OCI-LY3 (cell line): ENCODE data around the gene ZEB1.

Source experiments
- H2AFZ ChIP-seq: fragments of 200-600, 300-600 bp; shearing (Covaris generic); 2 replicates; pipeline ENCODE4 v1.6.0; 2014; ENCODE audit warnings: antibody characterized with exemption, low read depth, low read length
- H3K27ac ChIP-seq: fragments of 200-600, 300-600 bp; sonication (generic); 2 replicates; pipeline ENCODE4 v1.5.1; 2014; ENCODE audit warnings: mild to moderate bottlenecking, low read length, moderate library complexity, mixed read lengths
- H3K27me3 ChIP-seq: fragments of 200-600, 300-600 bp; sonication (generic); 2 replicates; pipeline ENCODE4 v1.6.1; 2014; ENCODE audit warnings: low read depth, low read length, mixed read lengths
- H3K36me3 ChIP-seq: fragments of 200-600, 300-600 bp; sonication (generic); replicated peaks from 2 replicates; pipeline ENCODE3; 2014; ENCODE audit warnings: low read depth, low read length, mixed read lengths
- H3K4me1 ChIP-seq: fragments of 300-600, 200-600 bp; sonication (generic); 2 replicates; pipeline ENCODE4 v1.6.1; 2014; ENCODE audit warnings: low read length, mixed read lengths
- H3K4me2 ChIP-seq: fragments of 200-600, 300-600 bp; sonication (generic); 2 replicates; pipeline ENCODE4 v1.6.1; 2014; ENCODE audit warnings: low read length, mixed read lengths
- H3K4me3 ChIP-seq: fragments of 300-600, 200-600 bp; sonication (generic); 2 replicates; pipeline ENCODE4 v1.5.1; 2014; ENCODE audit warnings: antibody characterized with exemption, mild to moderate bottlenecking, low read length, moderate library complexity
- H3K79me2 ChIP-seq: fragments of 300-600, 200-600 bp; shearing (Covaris generic); 2 replicates; pipeline ENCODE4 v1.6.1; 2014; ENCODE audit warnings: mild to moderate bottlenecking, low read length, mixed read lengths
- H3K9ac ChIP-seq: fragments of 300-600, 200-600 bp; shearing (Covaris generic); 2 replicates; pipeline ENCODE4 v1.6.0; 2014; ENCODE audit warnings: mild to moderate bottlenecking, low read length, moderate library complexity
- H3K9me3 ChIP-seq: fragments of 200-600, 300-600 bp; shearing (Covaris generic); 2 replicates; pipeline ENCODE4 v1.6.1; 2014; ENCODE audit warnings: low read length, mixed read lengths; ENCODE audit not compliant: insufficient read depth
- H4K20me1 ChIP-seq: fragments of 200-600, 300-600 bp; sonication (generic); 2 replicates; pipeline ENCODE4 v1.6.1; 2016; ENCODE audit warnings: low read length, mixed read lengths; ENCODE audit not compliant: insufficient read depth
- EZH2phosphoT487 ChIP-seq: fragments of 200-600 bp; shearing (Covaris generic); IDR thresholded peaks from 2 replicates; pipeline ENCODE4 v1.6.1; 2018; ENCODE audit warnings: antibody characterized with exemption, mixed run types, low read depth
- TF ChIP-seq, protein P1 (sequence below): fragments of 200-600, 300-600 bp; sonication (generic); IDR thresholded peaks from 2 replicates; pipeline ENCODE4 v1.5.1; 2014; ENCODE audit warnings: antibody characterized with exemption, low read length, low read depth

ZEB1 gene

DNA sequence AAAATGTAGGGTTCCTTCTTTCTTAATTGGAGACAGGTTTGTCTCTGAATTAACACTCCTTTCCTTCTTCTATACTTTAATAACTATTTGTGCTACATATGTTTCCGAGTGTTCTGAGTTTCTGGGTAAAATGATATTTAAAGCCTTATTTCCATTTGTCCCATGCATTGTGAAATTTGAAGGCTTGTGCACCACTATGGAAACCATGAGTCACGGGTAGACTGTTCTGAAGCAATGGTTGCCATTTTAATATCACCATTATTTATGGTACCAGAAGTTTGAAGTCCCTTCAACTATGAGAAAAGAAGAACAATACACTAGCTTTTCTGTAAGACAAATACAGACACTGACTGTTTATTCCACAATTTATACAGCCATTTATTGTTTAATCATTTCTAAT lies 44.7 kb upstream of the ZEB1 start:
- Histone ChIP-seq H4K20me1 (no peaks in the 10 kb centered on the region), H3K9ac (no peak overlapping the region), H3K4me1 (no peaks in the 10 kb centered on the region), H3K27ac (no peak overlapping the region), H3K4me3 (no peak overlapping the region), H3K79me2 (no peaks in the 10 kb centered on the region), H3K9me3 (no peaks in the 10 kb centered on the region), H2AFZ (no peak overlapping the region), H3K36me3 (no peaks in the 10 kb centered on the region), H3K4me2 (no peak overlapping the region), H3K27me3 (no peaks in the 10 kb centered on the region)
- TF ChIP-seq, protein P1, sequence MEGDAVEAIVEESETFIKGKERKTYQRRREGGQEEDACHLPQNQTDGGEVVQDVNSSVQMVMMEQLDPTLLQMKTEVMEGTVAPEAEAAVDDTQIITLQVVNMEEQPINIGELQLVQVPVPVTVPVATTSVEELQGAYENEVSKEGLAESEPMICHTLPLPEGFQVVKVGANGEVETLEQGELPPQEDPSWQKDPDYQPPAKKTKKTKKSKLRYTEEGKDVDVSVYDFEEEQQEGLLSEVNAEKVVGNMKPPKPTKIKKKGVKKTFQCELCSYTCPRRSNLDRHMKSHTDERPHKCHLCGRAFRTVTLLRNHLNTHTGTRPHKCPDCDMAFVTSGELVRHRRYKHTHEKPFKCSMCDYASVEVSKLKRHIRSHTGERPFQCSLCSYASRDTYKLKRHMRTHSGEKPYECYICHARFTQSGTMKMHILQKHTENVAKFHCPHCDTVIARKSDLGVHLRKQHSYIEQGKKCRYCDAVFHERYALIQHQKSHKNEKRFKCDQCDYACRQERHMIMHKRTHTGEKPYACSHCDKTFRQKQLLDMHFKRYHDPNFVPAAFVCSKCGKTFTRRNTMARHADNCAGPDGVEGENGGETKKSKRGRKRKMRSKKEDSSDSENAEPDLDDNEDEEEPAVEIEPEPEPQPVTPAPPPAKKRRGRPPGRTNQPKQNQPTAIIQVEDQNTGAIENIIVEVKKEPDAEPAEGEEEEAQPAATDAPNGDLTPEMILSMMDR, result no peak
- no peak for TF ChIP-seq EZH2phosphoT487

DNA sequence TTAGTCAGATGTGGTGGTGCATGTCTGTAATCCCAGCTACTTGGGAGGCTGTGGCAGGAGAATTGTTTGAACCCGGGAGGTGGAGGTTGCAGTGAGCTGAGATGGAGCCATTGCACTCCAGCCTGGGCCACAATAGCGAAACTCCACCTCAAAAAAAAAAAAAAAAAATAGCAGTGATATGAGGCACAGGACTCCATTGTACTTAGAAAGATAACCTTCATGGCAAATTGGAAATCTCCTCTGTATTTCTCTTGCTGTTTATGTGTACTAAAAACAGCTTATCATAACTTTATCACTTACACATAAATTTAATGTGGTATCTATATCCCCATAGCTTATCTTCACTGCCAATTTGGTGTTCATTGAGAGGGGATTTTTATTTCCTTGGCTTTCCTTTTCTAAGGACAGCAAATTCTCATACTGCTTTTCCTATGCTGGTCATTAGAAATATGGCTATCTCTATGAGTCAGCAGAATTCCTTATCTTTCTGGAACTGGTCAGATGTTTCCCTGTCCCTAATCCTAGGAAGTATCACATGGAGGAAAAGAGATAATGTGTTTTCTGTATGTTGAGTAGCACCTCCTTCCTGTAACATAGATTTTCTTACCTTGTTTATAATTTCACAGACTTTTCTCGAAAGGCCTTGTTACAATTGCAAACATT lies 40.6 kb upstream of the ZEB1 start:
- Histone ChIP-seq H3K4me1 (no peaks in the 10 kb centered on the region), H3K27ac (no peak overlapping the region), H4K20me1 (no peaks in the 10 kb centered on the region), H3K27me3 (no peaks in the 10 kb centered on the region), H3K4me2 (no peak overlapping the region), H3K9ac (no peak overlapping the region), H3K36me3 (no peaks in the 10 kb centered on the region), H3K9me3 (no peaks in the 10 kb centered on the region), H3K79me2 (no peaks in the 10 kb centered on the region), H2AFZ (no peak overlapping the region), H3K4me3 (no peak overlapping the region)
- no peak for TF ChIP-seq EZH2phosphoT487
- TF ChIP-seq, protein P1, result no peak

DNA sequence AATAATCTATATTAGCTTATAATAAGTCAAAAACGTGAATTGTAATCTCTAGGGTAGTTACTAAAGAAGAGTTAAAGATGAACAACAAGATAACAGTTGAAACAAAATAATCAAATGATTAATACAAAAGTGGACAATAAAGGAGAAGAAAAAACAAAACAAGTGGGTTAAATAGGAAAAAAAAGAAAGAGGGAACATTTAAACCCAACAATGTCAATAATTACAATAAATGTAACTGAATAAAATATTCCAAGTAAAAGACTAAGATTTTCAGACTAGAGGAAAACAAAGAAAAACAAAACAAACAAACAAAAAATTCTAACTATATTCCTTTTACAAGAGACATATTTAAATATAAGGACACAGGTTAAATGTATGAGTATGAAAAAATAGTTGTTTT lies 38.0 kb upstream of the ZEB1 start:
- Histone ChIP-seq H3K9ac (no peak overlapping the region), H3K9me3 (no peaks in the 10 kb centered on the region)

DNA sequence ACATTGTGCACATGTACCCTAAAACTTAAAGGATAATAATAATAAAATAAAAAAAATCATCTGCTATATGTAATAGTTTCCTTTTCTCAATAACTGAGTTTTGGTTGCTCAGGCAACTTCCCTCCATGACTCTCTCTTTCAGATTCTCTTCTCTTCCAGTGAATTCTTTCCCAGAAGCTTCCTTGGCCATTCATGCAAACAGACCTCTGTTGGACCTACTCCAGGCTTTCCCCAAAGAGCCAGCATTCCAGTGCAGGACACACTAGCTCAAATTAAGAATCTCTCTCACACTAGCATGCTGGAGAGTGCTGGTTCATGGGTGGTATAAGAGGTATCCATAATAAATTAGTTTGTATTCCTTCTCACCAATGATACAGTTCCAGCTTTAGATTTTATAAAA lies 31.0 kb upstream of the ZEB1 start:
- Histone ChIP-seq H3K9me3 (no peaks in the 10 kb centered on the region), H3K36me3 (no peaks in the 10 kb centered on the region), H2AFZ (no peak overlapping the region), H3K4me2 (no peak overlapping the region), H3K79me2 (no peaks in the 10 kb centered on the region), H3K9ac (no peak overlapping the region), H3K4me1 (no peaks in the 10 kb centered on the region), H4K20me1 (no peaks in the 10 kb centered on the region), H3K27me3 (no peaks in the 10 kb centered on the region), H3K27ac (no peak overlapping the region), H3K4me3 (no peak overlapping the region)
- no peak for TF ChIP-seq EZH2phosphoT487
- TF ChIP-seq, protein P1, result no peak

More for the DNA sequence above, 38.0 kb upstream of the ZEB1 start:
- TF ChIP-seq, protein P1, result no peak
- TF ChIP-seq EZH2phosphoT487, result no peak
- Histone ChIP-seq H3K4me1 (no peaks in the 10 kb centered on the region), H3K36me3 (no peaks in the 10 kb centered on the region), H3K4me2 (no peak overlapping the region), H3K79me2 (no peaks in the 10 kb centered on the region), H3K27ac (no peak overlapping the region), H3K27me3 (no peaks in the 10 kb centered on the region), H3K4me3 (no peak overlapping the region), H4K20me1 (no peaks in the 10 kb centered on the region), H2AFZ (no peak overlapping the region)
